LHCN-M2 (cell line): ENCODE results near the gene ADGRG1. TPM values are rescaled to one million over a fixed set of nuclear protein-coding genes. Genes with fewer than 3 reads are reported as not detected.

Experiments used
- DNase-seq: peaks from one replicate; pipeline ENCODE4 v3.0.0-alpha.2; 2012; ENCODE audit warnings: low read depth
- total RNA-seq: library from RNA; depleted of rRNA; stranded (reverse); fragments of >200 nt; gene quantifications from 2 replicates; pipeline ENCODE4 v1.2.3, GENCODE V29; 2014

The ADGRG1 gene
- total RNA-seq, 1 experiment from 2014 or later, result 5.5 TPM

DNA sequence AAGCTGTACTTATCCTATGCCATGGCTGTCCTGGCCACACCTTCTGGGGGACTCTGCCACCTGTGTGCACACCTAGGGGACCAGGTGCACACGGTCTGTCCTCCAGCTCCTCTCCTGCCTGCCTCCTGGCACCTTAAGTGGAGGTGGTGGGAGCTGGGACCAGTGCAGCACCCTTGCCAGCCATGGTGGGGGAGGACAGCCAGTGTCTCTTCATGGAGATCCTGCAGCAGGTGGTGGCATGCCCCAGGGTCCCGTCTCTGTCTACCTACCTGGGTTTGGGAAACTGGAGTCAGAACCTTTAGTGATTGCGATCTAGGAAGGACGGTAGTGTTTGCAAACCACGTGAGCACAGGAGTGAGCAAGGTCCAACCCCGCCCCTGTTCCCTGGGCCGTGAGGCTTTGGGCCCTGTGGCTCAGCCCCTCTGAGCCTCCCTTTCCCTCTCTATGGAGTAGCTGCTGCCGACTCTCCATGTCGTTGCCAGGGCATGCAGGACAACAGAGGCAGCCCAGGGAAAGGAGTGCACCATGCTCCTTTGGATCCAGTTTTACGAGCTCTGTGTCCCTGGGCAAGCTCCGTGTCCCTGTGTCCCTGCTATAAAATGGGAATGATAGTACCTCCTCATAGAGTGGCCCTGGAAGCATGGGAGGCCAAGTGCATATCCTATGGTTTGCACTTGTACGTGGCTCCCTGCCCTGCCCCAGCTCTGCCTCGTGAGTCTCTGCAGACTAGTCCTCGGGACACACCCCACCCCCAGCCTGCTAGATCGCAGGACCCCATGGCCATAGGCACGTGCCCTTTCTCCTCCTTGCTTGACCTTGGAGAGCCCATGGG, 7.1 kb downstream of the ADGRG1 start:
- no peak for DNase-seq

DNA sequence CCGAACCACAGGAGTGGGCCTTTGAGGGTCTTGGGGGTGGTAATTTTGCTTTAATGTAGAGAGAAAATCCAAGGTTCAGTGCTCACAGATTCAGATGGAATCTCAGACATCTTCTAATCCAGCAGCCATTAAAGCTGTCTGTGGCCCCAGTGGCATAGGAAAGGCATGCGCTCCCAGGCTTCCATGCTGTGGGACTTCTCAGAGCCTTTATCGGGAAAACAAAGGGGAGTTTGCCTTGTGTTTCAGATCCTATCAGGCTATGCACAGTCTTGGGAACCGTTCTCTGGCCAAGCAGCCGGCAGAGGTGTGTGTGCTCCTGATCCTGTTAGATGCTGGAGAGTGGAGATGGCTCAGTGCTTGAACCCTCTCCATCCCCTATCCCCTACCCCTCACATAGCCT, 7.8 kb downstream of the ADGRG1 start:
- no peak for DNase-seq

DNA sequence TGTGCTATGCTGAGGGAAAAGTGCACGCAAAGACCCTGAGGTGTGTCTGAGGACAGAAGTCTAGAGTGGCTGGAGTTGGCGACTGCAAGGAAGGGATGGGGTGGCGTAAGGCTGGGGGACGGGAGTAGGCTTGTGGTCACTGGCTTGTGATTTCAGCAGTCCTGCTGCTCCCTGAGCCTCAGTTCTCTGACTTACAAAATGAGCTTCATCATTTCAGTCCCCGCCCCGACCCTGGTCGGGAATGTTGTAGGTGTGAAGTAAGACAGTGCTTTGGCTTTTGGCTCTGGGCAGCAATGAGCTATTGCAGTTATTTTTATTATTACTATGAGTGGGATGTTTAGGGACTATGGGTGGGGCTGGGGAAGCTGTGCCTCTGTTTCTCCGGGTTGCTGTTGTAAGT, 8.6 kb downstream of the ADGRG1 start:
- DNase-seq, result no peak

DNA sequence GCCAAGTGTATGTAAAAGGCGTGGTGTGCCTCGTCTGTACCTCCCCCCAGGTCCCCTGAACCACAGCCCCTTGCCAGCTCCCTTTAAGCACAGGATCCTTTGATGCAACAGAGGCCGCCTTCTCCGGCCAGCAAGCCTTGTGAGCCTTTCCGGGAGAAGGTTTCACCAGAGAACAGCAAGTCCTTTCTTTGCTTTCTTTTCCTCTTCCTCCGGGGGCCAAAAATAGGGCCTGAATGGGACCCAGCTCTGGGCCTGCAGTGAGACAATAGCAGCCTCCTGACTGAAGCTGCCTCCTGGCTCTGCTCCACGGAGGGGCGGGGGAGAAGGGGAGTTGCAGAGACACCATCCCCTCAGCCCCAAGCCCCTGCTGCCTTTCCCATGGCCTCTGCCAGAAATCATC, 9.0 kb downstream of the ADGRG1 start:
- no peak for DNase-seq

DNA sequence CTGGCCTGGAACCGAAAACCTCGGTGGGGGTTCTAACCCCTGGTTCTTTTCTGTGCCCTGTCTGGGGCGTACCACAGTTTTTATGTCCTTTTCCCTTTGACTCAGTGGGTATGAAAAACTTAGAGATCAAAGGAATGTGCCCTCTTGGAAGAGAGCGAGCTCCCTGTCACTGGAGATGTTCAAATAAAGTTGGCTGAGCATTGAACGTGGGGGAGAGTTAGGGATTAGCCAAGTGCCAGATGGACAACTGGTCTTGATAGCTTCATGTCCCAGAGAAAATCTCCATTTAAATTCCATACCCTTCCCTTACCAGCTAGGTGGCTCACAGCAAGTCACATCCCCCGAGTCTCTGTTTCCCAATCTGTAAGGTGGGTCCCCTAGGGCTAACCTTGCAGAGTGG, 9.5 kb downstream of the ADGRG1 start:
- DNase-seq, result no peak

DNA sequence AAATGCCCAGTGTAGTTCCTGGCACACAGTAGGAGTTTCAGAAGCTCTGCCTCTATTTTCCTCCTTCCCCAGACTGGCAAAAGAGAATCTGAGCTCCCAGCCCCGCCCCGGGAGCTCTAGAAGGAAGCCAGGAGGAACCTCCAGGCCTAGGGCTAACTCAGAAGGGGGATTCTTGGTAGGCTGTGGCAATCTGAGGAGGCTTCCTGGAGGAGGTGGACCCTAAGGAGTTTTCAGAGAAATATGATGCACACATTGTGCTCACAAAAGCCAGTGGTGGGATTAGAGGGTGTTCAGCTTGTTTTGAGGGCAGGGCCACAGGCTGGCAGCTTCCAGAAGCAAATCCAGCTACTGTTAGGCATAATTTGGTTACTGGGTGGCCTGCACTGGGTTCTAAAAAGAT, 10.0 kb downstream of the ADGRG1 start:
- no peak for DNase-seq

DNA sequence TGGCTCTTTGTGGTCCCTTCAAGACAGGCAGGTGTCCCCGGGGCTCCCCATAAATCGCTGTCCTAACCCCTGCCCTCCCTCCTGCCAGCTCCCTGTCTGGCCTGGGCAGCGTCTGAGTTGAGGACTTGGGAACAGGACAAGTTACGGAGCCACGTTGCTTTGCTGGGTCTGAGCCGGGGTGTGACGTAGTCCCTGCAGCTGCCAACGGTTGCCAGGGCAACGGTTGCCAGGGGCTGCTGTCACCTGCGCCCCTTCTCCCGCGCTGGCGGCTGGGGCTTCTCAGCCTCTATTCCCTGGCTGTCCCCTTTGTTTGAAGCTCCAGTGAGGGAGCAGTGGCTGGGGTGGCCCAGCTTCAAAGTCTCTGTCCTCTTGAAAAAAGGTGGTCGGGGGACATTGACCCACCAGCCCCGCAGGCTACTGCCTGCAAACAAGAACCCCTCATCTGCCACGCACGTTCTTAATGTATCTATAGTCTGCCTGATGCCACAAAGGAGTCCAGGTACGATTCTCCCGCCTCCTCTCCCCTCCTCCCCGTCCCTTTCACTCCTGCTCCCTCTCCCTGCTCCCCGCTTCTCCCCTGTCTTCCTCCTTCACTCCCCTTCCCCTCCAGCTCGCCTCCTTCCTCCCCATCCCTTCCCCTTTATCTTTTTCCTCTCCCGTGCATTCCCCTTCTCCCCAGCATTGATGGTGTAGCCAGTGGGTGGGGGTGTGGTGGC, 10.9 kb downstream of the ADGRG1 start:
- no peak for DNase-seq

DNA sequence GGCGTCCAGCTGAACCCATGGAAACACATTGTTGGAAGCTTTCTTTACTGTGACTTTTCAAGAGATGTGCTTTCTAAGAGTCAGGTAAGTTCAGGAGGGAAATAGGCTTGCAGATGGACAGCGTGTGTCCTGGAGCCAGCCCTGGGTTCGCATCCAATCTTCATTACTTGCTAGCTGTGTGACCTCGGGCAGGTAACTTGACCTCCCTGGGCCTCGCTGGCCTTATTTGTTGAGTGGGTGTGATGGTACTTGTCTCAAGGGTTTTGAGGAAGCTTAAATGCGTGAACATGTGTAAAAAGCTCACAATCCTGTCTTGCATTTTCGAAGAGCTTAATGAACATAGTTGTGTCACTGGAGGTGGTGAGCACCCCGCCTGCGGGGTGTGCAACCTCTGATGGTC, 11.8 kb downstream of the ADGRG1 start:
- DNase-seq, result no peak

DNA sequence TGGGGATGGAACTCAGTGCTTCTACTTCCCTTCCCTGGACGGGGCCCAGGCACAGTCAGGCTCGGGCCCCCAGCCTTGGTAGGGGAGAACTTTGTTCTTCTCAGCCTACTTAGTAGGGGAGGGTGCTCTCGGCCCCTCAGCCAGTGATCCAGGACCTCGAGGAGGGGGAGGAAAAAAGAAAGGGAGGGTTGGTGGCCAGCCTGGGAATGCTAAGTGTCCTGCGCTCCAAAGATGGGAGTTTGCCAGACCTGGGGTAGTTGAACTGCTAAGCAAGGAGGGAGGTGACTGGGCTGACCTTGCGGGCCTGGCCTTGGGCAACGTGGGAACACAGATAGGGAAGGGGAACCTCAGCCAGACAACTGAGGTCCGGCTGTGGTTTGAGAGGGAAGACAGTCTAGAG, 12.2 kb downstream of the ADGRG1 start:
- DNase-seq, result no peak

DNA sequence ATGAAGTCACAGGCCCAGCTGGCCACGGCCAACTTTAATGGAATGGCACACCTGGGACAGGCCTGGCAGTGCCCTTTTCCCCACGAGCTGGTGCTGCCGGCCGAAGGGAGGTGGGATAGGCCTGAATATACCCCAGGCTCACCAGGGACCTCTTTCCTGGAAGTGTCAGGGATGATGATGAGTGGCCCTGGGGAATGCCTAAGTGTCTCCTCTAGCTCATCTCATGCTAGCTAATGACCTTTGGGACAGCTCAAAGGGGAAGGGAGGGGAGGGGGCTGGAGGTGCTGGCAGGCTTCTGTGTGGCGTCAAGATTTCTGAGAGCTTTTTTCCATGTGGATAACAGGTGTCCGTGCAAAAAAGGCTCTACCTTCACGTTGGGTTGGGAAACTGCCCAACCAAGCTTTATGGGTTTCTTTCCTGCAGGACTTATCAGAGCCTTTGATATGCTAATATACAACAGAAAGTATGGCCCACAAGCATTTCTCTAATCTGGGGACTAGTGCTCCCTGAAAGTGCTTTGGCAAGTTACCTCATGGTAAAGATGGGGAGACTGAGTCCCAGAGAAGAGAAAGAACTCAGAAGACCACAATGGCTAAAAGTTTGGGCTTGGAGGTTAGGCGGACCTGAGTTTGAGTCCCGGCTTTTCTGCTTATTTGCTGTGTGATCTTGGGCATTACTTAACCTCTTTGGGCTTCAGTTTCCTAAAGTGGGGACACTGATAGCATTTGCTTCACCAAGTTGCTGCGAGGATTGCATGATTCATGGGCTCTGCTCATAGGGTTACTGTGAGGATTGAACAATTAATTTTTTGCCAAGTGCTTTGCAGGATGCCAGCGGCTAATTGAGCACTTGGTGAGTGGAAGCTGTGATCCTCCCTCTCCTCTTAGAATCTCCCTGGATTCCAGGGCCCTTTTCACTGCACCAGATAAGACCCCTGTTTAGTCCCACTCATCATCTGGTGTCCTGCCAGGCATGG, 14.0 kb downstream of the ADGRG1 start:
- DNase-seq, result no peak

DNA sequence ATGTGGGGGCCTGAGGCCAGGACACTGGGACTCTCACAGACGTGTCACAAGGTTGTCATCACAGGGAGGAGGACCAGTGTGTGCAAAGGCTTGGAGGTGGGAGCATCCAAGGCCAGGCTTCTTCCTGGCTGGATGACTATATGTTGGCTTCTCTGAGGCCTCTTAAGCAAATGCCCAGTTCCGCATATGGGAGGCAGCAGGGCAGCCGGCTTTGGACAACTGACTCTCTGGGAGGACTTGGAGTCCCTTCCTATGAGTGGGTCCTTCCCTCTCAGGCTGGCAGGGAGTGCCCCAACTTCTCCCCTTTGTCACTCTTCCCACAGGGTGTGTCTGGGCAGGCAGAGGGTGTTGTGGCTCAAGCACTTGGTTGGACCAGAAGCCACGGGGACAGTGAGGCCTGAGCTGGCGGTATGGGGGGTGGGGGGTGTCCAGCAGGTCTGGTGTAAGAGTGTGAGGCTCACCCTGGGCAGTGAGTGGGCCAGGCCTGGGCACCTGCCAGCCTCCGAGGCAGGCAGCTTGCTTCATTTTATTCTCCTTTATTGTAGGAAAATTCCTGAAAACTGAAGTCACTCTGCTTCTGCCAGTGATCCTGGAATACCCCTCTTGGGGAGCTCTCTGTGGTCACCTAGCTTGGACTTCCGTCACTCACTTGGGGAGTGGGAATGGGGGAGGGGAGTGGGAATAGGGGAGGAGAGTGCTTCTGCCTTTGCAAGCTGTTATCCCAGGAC, 14.9 kb downstream of the ADGRG1 start:
- DNase-seq, result no peak

DNA sequence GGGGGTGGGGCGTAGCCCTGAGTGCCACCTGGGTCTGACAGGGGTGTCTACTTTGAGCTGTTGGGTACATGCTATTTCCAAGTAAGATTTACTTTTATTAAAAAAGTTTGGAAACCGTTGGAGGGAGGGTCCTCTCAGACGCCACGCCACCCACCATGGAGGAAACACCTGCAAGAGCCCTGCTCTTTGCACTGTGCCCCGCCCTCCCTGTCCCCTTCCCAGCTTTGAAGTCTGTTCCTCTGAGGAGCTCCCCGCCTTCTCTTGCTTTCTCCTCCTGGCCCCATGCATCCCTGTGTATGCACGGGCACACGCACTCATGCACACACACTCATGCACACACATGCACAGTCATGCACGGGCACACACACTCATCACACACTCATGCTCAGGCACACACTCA, 15.5 kb downstream of the ADGRG1 start:
- DNase-seq, result no peak

DNA sequence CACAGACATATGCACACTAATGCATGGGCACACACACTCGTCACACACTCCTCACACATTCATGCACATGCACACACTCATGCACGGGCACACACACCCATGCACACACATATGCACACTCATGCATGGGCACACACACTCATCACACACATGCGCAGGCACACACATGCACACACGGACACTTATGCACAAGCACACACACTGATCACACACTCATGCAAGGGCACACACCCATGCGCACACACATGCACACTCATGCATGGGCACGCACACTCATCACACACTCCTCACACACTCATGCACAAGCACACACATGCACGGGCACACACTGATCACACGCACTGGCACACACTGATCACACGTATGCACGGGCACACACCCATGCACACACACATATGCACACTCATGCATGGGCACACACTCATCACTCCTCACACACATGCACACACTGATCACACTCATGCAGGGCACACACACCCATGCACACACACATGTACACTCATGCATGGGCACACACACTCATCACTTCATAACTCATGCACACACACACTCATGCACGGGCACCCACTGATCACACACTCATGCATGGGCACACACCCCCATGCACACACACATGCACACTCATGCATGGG, 16.1 kb downstream of the ADGRG1 start:
- no peak for DNase-seq

DNA sequence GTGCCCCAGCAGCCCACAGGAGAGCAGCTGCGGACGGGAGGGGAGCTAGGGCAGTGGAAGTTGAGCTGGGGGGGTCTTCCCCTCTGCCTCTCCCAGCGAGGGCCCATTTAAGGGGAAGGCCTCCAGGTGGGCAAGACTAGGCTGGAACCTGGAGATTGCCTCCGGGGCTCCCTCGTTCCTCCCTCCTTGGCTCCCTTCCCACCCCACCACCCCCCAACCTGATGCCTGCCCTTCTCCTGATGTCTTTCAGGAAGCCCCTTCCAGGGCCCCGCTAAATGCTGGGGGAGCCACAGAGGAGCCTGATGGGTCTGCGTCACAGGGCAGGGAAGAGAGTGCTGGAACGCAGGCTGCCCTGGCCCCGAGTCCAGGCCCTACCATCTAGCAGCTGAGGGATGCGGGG, 16.7 kb downstream of the ADGRG1 start:
- no peak for DNase-seq

DNA sequence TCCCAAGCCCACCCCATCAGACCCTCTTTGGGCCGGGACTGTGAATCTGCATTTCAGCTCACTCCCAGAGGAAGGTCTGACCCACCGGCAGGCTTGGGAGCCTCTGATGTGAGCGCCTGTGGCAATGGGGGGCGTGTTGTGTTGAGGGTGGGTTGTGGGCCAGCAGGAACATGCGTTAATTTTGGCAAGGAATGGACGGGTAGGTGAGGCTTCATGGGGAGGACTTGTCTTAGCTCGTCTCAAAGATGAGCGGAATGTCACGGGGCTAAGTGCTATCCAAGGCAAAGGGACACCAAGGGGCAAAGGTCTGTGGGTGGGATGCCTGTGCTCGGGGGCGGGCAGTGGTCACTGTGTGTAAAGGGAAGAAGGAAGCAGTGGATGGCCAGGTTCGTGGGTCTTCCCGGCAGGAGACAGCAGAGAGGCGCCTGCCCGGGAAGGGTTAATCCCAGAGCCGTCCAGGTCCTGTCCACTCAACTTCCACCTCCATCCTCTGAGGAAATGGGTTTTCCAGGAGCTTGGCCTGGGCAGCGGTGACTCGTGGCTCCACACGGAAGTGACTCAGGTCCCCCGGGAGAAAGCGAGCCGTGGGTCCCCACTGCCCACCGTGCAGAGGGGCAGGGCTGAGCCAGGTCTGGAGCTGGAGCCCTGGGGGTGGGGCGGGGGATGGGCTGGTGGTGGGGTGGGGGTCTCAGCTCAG, 17.4 kb downstream of the ADGRG1 start:
- peak; percentile 38 for DNase-seq

DNA sequence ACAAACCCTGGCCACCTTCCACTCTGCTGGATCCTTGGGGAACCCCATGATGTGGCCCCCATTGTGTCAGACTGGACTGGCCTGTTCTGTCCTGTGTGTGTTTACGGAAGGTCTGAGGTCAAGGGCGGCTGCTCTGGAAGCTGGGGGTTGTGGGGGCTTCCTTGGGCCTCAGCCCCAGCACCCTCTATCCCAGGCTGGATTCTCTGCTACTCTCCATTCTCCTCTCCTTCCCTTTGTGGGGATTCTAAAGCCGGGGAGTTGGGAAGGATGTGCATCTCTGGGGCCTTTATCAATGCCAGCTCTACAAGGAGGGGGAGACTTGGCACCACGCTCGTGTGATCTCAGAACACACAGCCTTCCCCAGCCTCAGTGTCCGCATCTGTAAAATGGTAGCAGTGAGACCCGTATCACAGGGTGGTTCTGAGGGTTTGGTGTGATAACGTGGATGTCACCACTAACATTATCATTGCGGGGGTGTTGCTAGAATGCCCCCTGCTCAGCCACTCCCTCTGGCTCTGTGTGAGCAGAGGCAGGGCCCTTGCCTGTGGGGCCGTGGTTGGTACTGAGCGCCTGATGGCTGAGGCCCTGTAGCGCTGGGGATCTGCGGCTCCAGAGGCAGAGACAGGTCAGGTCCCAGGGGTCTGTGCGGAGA, 18.1 kb downstream of the ADGRG1 start:
- no peak for DNase-seq

DNA sequence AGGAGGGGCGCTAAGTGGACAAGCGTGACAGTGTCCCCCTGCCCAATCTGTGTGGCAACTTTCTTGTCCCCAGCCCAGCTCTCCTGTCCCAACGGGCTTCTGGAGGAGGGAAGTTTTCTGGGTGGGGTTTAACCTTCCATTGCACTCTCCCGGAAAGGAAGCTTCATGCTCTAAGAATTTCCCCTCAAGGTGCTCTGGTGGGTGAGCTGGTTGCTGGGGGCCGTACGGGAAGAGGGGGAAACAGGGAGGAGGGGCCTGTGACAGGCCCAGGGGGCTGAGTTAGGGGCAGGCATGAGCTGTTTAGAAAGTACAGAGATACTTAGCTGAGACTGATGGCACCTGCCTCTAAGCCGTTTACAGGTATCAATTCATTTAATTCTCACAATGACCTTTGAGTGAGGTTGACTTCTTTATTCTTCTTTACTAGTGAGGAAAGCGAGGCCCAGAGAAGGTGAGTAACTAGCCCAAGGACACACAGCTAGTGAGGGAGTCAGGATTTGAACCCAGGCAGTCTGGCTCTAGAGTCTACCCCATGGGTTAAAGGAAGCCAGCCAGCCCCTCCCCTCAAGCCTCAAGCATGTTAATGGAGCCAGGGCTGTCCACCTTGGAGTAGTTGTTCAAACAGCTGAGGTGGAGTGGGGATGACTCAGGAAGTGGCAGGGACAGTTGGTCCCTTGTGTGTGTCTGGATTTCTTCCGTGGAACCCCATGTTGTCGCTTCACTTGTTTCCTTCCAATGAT, 18.9 kb downstream of the ADGRG1 start:
- no peak for DNase-seq

DNA sequence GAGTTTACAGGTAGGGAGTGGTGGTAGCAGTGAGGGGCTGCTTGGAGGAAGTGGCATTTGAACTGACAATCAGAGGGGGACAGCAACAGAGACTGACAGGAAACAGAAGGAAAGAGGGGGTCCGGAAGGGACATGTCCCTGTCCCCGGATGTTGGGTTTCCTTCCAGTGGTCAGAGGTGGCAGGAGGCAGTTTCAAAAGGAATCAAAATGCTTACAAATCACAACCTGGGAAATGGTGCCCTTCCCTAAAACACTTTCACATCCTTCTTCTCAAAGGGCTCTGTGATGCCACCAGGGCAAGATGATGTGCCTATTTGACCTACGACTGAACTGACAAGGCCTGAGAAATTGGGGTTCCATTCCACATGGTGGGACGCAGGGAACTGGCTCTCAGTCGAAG, 19.7 kb downstream of the ADGRG1 start:
- no peak for DNase-seq
